ENCODE results near the gene LRP5.
"Not testable (repeated sequence)": the region's sequence is repeated elsewhere in the genome, so short reads cannot be mapped to it uniquely, and the experiment has no call there.

GRCh38 chr11:68458340-68458739 lies 145.9 kb downstream of the LRP5 start:
- not testable (repeated sequence) for TF ChIP-seq CTCF, POLR2A, POLR2AphosphoS5, EP300 (IDR thresholded peaks at IDR 0.05)

Data from gastroesophageal sphincter (tissue), 3 donors.